Fibroblast of lung (primary cell): ENCODE results near the gene COA6. TPM values are rescaled to one million over a fixed set of nuclear protein-coding genes. Genes with fewer than 3 reads are reported as not detected.

Source experiments
- DNase-seq, 2 donors: peaks; one replicate each; pipeline versions ENCODE4 v3.0.0 to v3.0.0-alpha.2; 2010; ENCODE audit warnings: low read depth in 2 of 2
- H2AFZ ChIP-seq: 2 replicates; pipeline ENCODE4 v1.5.1; 2012; ENCODE audit warnings: low read length, control low read depth, inconsistent platforms
- H3K27ac ChIP-seq: 2 replicates; pipeline ENCODE4 v1.5.1; 2011; ENCODE audit warnings: low read length, control low read depth; ENCODE audit not compliant: insufficient read depth
- H3K27me3 ChIP-seq: 2 replicates; pipeline ENCODE4 v1.5.1; 2011; ENCODE audit warnings: mild to moderate bottlenecking, low read length; ENCODE audit not compliant: control insufficient read depth, insufficient read depth
- H3K36me3 ChIP-seq: 2 replicates; pipeline ENCODE4 v1.5.1; 2011; ENCODE audit warnings: low read length; ENCODE audit not compliant: control insufficient read depth, insufficient read depth
- H3K4me1 ChIP-seq: 2 replicates; pipeline ENCODE4 v1.5.1; 2011; ENCODE audit warnings: low read length; ENCODE audit not compliant: control insufficient read depth, insufficient read depth; ENCODE audit errors: extremely low read depth
- H3K4me2 ChIP-seq: 2 replicates; pipeline ENCODE4 v1.5.1; 2011; ENCODE audit warnings: low read length, control low read depth; ENCODE audit not compliant: insufficient read depth; ENCODE audit errors: extremely low read depth
- H3K4me3 ChIP-seq, 4 experiments: fragments of 200-600 bp in 1 of 4; sonication (generic) in 1 of 4; replicated peaks in 1 of 4; 2 replicates each; pipeline ENCODE4 v1.5.1; 2011 to 2016; ENCODE audit warnings: low read length in 4 of 4, low read depth in 3 of 4, mild to moderate bottlenecking in 3 of 4, control low read depth in 2 of 4, inconsistent platforms in 1 of 4, mixed read lengths in 1 of 4; ENCODE audit not compliant: insufficient read depth in 1 of 4; ENCODE audit errors: control extremely low read depth in 1 of 4
- H3K79me2 ChIP-seq: 2 replicates; pipeline ENCODE4 v1.5.1; 2012; ENCODE audit warnings: mild to moderate bottlenecking, low read length, inconsistent platforms; ENCODE audit not compliant: control insufficient read depth, insufficient read depth
- H3K9ac ChIP-seq: 2 replicates; pipeline ENCODE4 v1.5.1; 2011; ENCODE audit warnings: mild to moderate bottlenecking, low read length, control low read depth; ENCODE audit not compliant: insufficient read depth
- H3K9me3 ChIP-seq: 2 replicates; pipeline ENCODE4 v1.5.1; 2012; ENCODE audit warnings: low read depth, low read length; ENCODE audit not compliant: control insufficient read depth, insufficient read depth
- H4K20me1 ChIP-seq: 2 replicates; pipeline ENCODE4 v1.5.1; 2011; ENCODE audit warnings: low read length; ENCODE audit not compliant: control insufficient read depth, insufficient read depth; ENCODE audit errors: extremely low read depth
- EZH2 ChIP-seq: IDR thresholded peaks from 2 replicates; pipeline ENCODE4 v1.5.1; 2012; ENCODE audit warnings: low read length, control low read depth, mild to moderate bottlenecking; ENCODE audit errors: missing control alignments
- polyA plus RNA-seq, 2 donors: library from polyadenylated mRNA; depleted of rRNA in 1 of 2; stranded (reverse) in 1 of 2; unstranded in 1 of 2; fragments of >200 nt; gene quantifications; 2 replicates each; pipeline ENCODE4 v1.2.1, GENCODE V29; 2011 to 2012; ENCODE audit warnings: missing spikeins in 1 of 2
- total RNA-seq: library from RNA; depleted of rRNA; stranded (reverse); fragments of >200 nt; gene quantifications from 2 replicates; pipeline ENCODE4 v1.2.1, GENCODE V29; 2014
- TF ChIP-seq, protein P1 (sequence below), 2 donors: IDR thresholded peaks in 1 of 2; conservative IDR thresholded peaks in 1 of 2; 1 replicate in 1 of 2; 2 replicates in 1 of 2; pipeline ENCODE4 v1.5.1; 2011 to 2012; ENCODE audit warnings: low read length in 2 of 2, control low read depth in 1 of 2, inconsistent platforms in 1 of 2, low read depth in 1 of 2, mild to moderate bottlenecking in 1 of 2

COA6 gene
- total and polyA plus RNA-seq, 2 donors (not counting 1 experiment from before 2014, with no cell fraction given), result 21.7 to 27.7 TPM

DNA sequence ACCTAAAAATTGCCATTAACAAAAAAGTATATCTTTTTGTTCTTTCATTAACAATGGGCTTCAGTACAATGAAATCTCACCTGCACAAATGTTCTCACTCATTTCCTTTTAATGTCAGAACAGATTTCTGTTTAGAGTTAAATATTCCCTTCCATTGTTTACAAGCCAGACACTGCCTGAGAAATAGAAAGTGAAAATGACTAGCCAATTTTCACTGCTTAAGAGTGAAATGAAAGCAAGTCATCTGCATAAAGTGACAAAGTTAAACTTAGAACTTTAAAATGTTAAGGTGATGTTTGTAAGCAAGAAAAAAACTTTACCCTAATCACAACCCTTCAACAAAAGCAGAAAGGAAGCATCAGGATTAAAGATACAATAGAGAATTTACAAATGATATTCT is 27.5 kb downstream of the COA6 start:
- Histone ChIP-seq H4K20me1 (no peaks in the 10 kb centered on the region), H3K27ac (no peak overlapping the region), H3K4me2 (peak overlapping the region; percentile 20), H3K27me3 (no peaks in the 10 kb centered on the region), H3K9ac (no peak overlapping the region), H2AFZ (no peak overlapping the region), H3K36me3 (no peaks in the 10 kb centered on the region), H3K4me1 (no peaks in the 10 kb centered on the region), H3K79me2 (no peaks in the 10 kb centered on the region), H3K9me3 (no peaks in the 10 kb centered on the region), H3K4me3 (no peak overlapping the region)
- TF ChIP-seq, protein P1, sequence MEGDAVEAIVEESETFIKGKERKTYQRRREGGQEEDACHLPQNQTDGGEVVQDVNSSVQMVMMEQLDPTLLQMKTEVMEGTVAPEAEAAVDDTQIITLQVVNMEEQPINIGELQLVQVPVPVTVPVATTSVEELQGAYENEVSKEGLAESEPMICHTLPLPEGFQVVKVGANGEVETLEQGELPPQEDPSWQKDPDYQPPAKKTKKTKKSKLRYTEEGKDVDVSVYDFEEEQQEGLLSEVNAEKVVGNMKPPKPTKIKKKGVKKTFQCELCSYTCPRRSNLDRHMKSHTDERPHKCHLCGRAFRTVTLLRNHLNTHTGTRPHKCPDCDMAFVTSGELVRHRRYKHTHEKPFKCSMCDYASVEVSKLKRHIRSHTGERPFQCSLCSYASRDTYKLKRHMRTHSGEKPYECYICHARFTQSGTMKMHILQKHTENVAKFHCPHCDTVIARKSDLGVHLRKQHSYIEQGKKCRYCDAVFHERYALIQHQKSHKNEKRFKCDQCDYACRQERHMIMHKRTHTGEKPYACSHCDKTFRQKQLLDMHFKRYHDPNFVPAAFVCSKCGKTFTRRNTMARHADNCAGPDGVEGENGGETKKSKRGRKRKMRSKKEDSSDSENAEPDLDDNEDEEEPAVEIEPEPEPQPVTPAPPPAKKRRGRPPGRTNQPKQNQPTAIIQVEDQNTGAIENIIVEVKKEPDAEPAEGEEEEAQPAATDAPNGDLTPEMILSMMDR (conservative IDR thresholded peaks at IDR 0.05 in 1 of 2, IDR thresholded peaks at IDR 0.05 in 1 of 2; ENCODE audit: low read depth in 1 of 2, low read length in 2 of 2), result no peak
- no peak for TF ChIP-seq EZH2
- no peak for DNase-seq

DNA sequence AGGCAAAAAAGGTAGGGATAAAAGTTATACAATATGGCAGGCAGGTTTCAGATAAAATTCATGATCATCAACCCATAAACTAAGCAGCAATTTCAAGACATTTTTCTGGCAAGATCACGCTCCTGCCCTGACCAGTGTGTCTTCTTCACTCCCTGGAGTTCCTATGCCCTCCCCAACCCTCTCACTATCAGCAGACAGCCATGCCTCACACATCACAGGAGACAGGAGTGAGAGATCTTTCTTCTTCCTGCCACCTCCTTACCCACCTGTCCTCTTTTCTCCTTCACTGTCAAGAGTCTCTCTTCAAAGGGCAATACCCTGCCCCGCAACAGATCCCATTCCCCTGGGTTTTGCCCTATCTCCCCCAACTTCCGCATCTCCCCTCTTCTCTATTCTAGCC is 28.4 kb downstream of the COA6 start:
- TF ChIP-seq EZH2, result no peak
- TF ChIP-seq, protein P1 (conservative IDR thresholded peaks at IDR 0.05 in 1 of 2, IDR thresholded peaks at IDR 0.05 in 1 of 2; ENCODE audit: low read depth in 1 of 2, low read length in 2 of 2), result no peak
- Histone ChIP-seq H3K9ac (no peak overlapping the region), H3K4me2 (no peak overlapping the region), H3K27me3 (no peaks in the 10 kb centered on the region), H3K9me3 (no peaks in the 10 kb centered on the region), H4K20me1 (no peaks in the 10 kb centered on the region), H3K36me3 (no peaks in the 10 kb centered on the region), H3K4me1 (no peaks in the 10 kb centered on the region), H3K79me2 (no peaks in the 10 kb centered on the region), H2AFZ (no peak overlapping the region), H3K27ac (no peak overlapping the region), H3K4me3 (no peak overlapping the region)
- DNase-seq, result no peak

DNA sequence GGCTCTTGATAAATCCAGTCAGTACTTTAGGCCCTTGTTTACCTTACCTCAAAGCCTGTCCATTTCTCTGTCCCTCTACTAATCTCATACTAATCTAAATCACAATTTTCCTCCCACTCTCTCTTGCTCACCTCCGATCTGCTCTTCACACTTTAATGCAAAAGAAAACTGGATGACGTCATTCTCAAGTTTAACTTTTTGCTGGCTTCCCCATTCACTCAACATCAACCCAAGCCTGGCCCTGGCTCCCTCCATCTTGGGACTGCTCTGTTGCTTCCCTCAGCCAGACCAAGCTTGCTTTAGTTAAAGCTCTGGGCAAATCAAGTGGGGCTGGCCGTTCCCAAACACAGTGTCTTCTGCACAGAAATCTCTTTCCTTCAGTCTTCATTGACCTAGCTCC is 29.7 kb downstream of the COA6 start:
- H2AFZ ChIP-seq, result no peak overlapping the region
- H3K4me1 ChIP-seq, result no peaks in the 10 kb centered on the region
- H3K9me3 ChIP-seq, result no peaks in the 10 kb centered on the region
- no peak for DNase-seq
- no peaks in the 10 kb centered on the region for H3K36me3 ChIP-seq
- no peaks in the 10 kb centered on the region for H3K79me2 ChIP-seq
- no peaks in the 10 kb centered on the region for H4K20me1 ChIP-seq
- H3K27ac ChIP-seq, result no peak overlapping the region
- H3K4me2 ChIP-seq, result no peak overlapping the region
- no peak overlapping the region for H3K9ac ChIP-seq
- no peaks in the 10 kb centered on the region for H3K27me3 ChIP-seq
- no peak for TF ChIP-seq EZH2
- no peak overlapping the region for H3K4me3 ChIP-seq
